Adipose tissue (tissue), 3 donors: Measurements from ENCODE around the gene IFNA5. TPM values are rescaled to one million over a fixed set of nuclear protein-coding genes. Genes with fewer than 3 reads are reported as not detected.

Experiments
- H3K27ac ChIP-seq: one replicate; pipeline ENCODE4 v1.5.1; 2013; ENCODE audit warnings: low read depth, low read length
- WGBS, 3 donors: extraction: QIAGEN DNeasy Blood & Tissue Kit; methylation state at CpG; one replicate each; pipeline ENCODE4 v1.1.7; 2013; 5-methylcytosine and 5-hydroxymethylcytosine counted together
- polyA plus RNA-seq, 3 donors: library from polyadenylated mRNA; stranded (reverse); fragments of 200-250 nt; gene quantifications; one replicate each; pipeline ENCODE4 v1.2.3, GENCODE V29; 2013
- donor health status: healthy with polysubstance abuse.
- donor health status: Bipolar disorder and iron deficiency.
- donor health status: healthy.

The IFNA5 gene
- not detected for polyA plus RNA-seq

- 83 to 97% (median 84%) methylated on average over 2 of the region's 2 CpGs for WGBS, 3 donors
- no peak within 1 kb of the TSS for H3K27ac ChIP-seq
Measured at GRCh38 chr9:21305213-21305612, at the start of gene IFNA5. TSS of gene IFNA5 (minus strand) at chr9:21305313. CDS start at chr9:21305256, 57 bp downstream.

GRCh38 chr9:21350787-21351186 is 45.7 kb upstream of the IFNA5 start, which contains the start of gene IFNA6:
TSS of gene IFNA6 (minus strand) at chr9:21350887. CDS start at chr9:21350887, 0 bp downstream.
- no peak within 1 kb of the TSS for H3K27ac ChIP-seq
- WGBS, 3 donors = 74 to 93% (median 91%) methylated on average over 1 of the region's 1 CpG

GRCh38 chr9:21348430-21348970 is 43.4 kb upstream of the IFNA5 start:
- WGBS, 3 donors = 68 to 71% (median 70%) methylated on average over 3 of the region's 3 CpGs
- no peak overlapping the region for H3K27ac ChIP-seq

GRCh38 chr9:21340735-21341134 is 35.6 kb upstream of the IFNA5 start:
- 83 to 93% (median 91%) methylated on average over 4 of the region's 4 CpGs for WGBS, 3 donors
- H3K27ac ChIP-seq = no peak overlapping the region

GRCh38 chr9:21336457-21336856 is 31.3 kb upstream of the IFNA5 start:
- H3K27ac ChIP-seq = no peak overlapping the region

- WGBS, 3 donors = 0% methylated on average over 55 of the region's 55 CpGs
- H3K27ac ChIP-seq = peak within 1 kb of the TSS; percentile 90
Measured at GRCh38 chr9:21334701-21335632, 29.9 kb upstream of the IFNA5 start, which contains the start of gene KLHL9. TSS of gene KLHL9 (minus strand) at chr9:21335404. CDS start at chr9:21334859, 545 bp downstream.

- WGBS, 3 donors = 97 to 100% (median 98%) methylated on average over 2 of the region's 2 CpGs
- H3K27ac ChIP-seq = no peak overlapping the region
Measured at GRCh38 chr9:21333226-21333625, 28.1 kb upstream of the IFNA5 start.

GRCh38 chr9:21331676-21332402 is 26.7 kb upstream of the IFNA5 start:
- 45 to 52% (median 46%) methylated on average over 5 of the region's 5 CpGs for WGBS, 3 donors
- no peak overlapping the region for H3K27ac ChIP-seq

GRCh38 chr9:21326526-21327139 is 21.5 kb upstream of the IFNA5 start:
- WGBS, 3 donors = 38 to 40% (median 39%) methylated on average over 2 of the region's 2 CpGs
- no peak overlapping the region for H3K27ac ChIP-seq

GRCh38 chr9:21324047-21324446 is 18.9 kb upstream of the IFNA5 start:
- H3K27ac ChIP-seq = no peak overlapping the region
- 80 to 85% (median 83%) methylated on average over 4 of the region's 4 CpGs for WGBS, 3 donors

- no peak overlapping the region for H3K27ac ChIP-seq
- 80 to 89% (median 87%) methylated on average over 5 of the region's 5 CpGs for WGBS, 3 donors
Measured at GRCh38 chr9:21322911-21323461, 17.9 kb upstream of the IFNA5 start.

GRCh38 chr9:21320465-21320864 is 15.4 kb upstream of the IFNA5 start:
- no peak overlapping the region for H3K27ac ChIP-seq
- WGBS, 3 donors = 70 to 74% (median 72%) methylated on average over 2 of the region's 2 CpGs

- 16 to 18% (median 17%) methylated on average over 7 of the region's 7 CpGs for WGBS, 3 donors
- no peak overlapping the region for H3K27ac ChIP-seq
Measured at GRCh38 chr9:21317956-21318923, 13.1 kb upstream of the IFNA5 start.

- H3K27ac ChIP-seq = no peak overlapping the region
- WGBS, 3 donors = 15 to 19% (median 18%) methylated on average over 3 of the region's 3 CpGs
Measured at GRCh38 chr9:21316860-21317259, 11.7 kb upstream of the IFNA5 start.

GRCh38 chr9:21316032-21316842 is 11.1 kb upstream of the IFNA5 start:
- WGBS, 3 donors = 32 to 43% (median 36%) methylated on average over 8 of the region's 8 CpGs
- H3K27ac ChIP-seq = no peak overlapping the region

GRCh38 chr9:21314152-21314551 is 9.0 kb upstream of the IFNA5 start:
- H3K27ac ChIP-seq = no peak overlapping the region
- WGBS, 3 donors = 79 to 88% (median 84%) methylated on average over 2 of the region's 2 CpGs
